Colonic mucosa (tissue), 4 donors: ENCODE results near the gene CFAP58. TPM values are rescaled to one million over a fixed set of nuclear protein-coding genes. Genes with fewer than 3 reads are reported as not detected.

Source experiments
- DNase-seq: peaks from one replicate; pipeline ENCODE4 v3.0.0-alpha.2; 2020
- H3K27ac ChIP-seq: fragments of 200-600 bp; one replicate; pipeline ENCODE4 v1.8.0; 2021
- H3K27me3 ChIP-seq: fragments of 200-600 bp; one replicate; pipeline ENCODE4 v1.8.0; 2021
- H3K36me3 ChIP-seq: fragments of 200-600 bp; one replicate; pipeline ENCODE4 v1.8.0; 2021
- H3K4me1 ChIP-seq: fragments of 200-600 bp; one replicate; pipeline ENCODE4 v1.8.0; 2021; ENCODE audit warnings: mild to moderate bottlenecking
- H3K4me3 ChIP-seq: fragments of 200-600 bp; one replicate; pipeline ENCODE4 v1.8.0; 2021
- H3K9ac ChIP-seq, 2 donors: one replicate each; pipeline ENCODE4 v1.7.0; 2013; ENCODE audit warnings: control low read depth in 2 of 2, low read depth in 2 of 2, low read length in 2 of 2
- H3K9me3 ChIP-seq: fragments of 200-600 bp; one replicate; pipeline ENCODE4 v1.8.0; 2021
- intact Hi-C: fragments of 100-400 bp; cut with DNase I; formaldehyde crosslinking; loops from one replicate; pipeline ENCODE4 v1.14.1; 2022
- total RNA-seq, 2 donors: library from RNA; stranded (reverse); fragmentation: NEBNext Ultra II Directional in 1 of 2; extraction: Animal tissue kit (Norgen Biotek cat#: 25700) in 1 of 2; gene quantifications; one replicate each; pipeline ENCODE4 v1.2.1, GENCODE V29; 2021
- TF ChIP-seq, protein P1 (sequence below): fragments of 200-600 bp; IDR thresholded peaks from one replicate; pipeline ENCODE4 v1.8.0; 2022; ENCODE audit warnings: antibody characterized with exemption, mild to moderate bottlenecking
- donor health status: healthy.
- donor health status: DM: no; HTN: no; CAD: no.
- donor health status: DM: no; HTN: no; CAD: no.

Gene CFAP58
- total RNA-seq, 2 donors from 2014 or later = 0.11 TPM; not detected in 1

DNA sequence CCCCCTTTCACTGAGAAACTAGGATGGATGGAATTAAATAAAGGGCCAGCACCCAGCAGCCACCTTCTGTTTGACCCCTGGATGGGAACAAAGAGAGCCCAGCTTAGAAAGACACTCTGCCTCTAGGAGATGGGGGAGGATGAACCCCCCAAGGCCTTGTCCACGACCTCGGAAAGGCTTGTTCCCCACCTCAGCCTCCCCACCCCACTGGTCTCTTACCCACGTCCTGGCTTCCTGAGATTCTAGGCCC is 25.1 kb upstream of the CFAP58 start:
- no peak for DNase-seq
- Histone ChIP-seq H3K27ac (peak overlapping the region; percentile 53), H3K27me3 (no peaks in the 10 kb centered on the region), H3K36me3 (no peaks in the 10 kb centered on the region), H3K4me1 (peaks cover 34% of the 10 kb centered on the region), H3K9ac (peak overlapping the region in 1 of 2 donors; percentile 29), H3K4me3 (no peak overlapping the region), H3K9me3 (no peaks in the 10 kb centered on the region)
- TF ChIP-seq, protein P1, sequence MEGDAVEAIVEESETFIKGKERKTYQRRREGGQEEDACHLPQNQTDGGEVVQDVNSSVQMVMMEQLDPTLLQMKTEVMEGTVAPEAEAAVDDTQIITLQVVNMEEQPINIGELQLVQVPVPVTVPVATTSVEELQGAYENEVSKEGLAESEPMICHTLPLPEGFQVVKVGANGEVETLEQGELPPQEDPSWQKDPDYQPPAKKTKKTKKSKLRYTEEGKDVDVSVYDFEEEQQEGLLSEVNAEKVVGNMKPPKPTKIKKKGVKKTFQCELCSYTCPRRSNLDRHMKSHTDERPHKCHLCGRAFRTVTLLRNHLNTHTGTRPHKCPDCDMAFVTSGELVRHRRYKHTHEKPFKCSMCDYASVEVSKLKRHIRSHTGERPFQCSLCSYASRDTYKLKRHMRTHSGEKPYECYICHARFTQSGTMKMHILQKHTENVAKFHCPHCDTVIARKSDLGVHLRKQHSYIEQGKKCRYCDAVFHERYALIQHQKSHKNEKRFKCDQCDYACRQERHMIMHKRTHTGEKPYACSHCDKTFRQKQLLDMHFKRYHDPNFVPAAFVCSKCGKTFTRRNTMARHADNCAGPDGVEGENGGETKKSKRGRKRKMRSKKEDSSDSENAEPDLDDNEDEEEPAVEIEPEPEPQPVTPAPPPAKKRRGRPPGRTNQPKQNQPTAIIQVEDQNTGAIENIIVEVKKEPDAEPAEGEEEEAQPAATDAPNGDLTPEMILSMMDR = no peak
- intact Hi-C loops = no loop called here

DNA sequence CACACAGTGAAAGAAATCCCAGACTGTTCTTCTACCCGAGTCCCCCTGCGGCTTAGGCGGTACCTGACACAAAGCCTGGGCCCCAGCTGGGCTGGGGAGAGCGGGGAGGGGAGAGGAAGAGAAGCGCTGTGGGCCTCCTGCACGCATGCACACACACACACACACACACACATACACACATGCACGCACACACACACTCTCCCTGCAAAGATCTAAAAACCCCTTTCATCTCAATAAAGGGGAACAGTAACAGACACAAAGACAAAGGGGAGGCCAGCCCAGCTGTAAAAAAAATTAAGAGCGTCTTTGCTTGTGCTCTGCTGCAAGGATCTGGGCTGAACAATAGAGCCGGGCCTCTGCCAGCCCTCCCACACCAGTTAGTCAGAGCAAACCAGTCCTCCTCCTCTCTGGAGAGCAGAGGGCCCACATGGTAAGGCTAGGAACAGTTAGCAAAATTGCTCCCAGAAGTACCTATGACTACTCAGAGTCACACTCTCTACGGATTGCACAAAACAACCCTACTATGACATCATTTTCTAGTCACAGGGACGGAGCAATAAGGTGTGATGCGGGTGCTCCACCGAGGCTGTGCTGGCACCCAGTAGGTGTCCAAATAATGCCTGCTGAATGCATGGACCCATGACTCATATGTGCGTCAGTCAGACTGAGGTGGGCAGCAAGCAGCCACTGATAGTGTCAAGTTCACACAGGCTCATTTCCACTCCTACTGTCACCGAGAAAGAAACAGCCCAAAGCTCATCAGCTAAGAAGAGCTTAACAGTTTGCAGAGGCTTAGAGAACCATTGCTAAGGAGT is 24.5 kb upstream of the CFAP58 start:
- H3K4me1 ChIP-seq = peaks cover 34% of the 10 kb centered on the region
- peak overlapping the region; percentile 53 for H3K27ac ChIP-seq
- no peak for DNase-seq
- intact Hi-C loops = no loop called here
- no peaks in the 10 kb centered on the region for H3K9me3 ChIP-seq
- peak overlapping the region in 1 of 2 donors; percentile 29 for H3K9ac ChIP-seq
- H3K4me3 ChIP-seq = no peak overlapping the region
- TF ChIP-seq, protein P1 = no peak
- no peaks in the 10 kb centered on the region for H3K27me3 ChIP-seq
- no peaks in the 10 kb centered on the region for H3K36me3 ChIP-seq

DNA sequence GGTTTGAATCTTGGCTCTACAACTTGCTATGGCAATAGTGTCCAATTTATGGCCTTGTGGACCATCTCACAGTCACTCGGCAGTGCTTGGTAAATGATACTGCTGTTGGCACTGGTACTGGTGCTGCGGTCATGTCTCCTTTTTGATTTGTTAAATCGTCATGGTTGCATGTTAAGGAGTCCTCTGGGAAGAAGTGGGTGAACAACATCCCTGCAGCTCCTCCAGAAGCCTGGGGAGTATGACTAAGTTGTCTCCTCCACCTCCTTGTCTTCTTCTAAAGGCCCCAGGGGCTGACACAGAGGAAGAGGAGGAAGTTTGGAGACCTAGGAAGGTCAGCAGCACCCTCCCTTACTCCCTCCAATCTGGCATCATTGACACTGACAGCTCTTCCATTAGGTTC is 23.9 kb upstream of the CFAP58 start:
- Histone ChIP-seq H3K36me3 (no peaks in the 10 kb centered on the region), H3K9me3 (no peaks in the 10 kb centered on the region), H3K4me1 (peaks cover 34% of the 10 kb centered on the region), H3K27me3 (no peaks in the 10 kb centered on the region), H3K9ac (peak overlapping the region in 1 of 2 donors; percentile 69), H3K4me3 (no peak overlapping the region), H3K27ac (peak overlapping the region; percentile 53)
- no peak for DNase-seq
- TF ChIP-seq, protein P1 = no peak
- intact Hi-C loops = no loop called here

DNA sequence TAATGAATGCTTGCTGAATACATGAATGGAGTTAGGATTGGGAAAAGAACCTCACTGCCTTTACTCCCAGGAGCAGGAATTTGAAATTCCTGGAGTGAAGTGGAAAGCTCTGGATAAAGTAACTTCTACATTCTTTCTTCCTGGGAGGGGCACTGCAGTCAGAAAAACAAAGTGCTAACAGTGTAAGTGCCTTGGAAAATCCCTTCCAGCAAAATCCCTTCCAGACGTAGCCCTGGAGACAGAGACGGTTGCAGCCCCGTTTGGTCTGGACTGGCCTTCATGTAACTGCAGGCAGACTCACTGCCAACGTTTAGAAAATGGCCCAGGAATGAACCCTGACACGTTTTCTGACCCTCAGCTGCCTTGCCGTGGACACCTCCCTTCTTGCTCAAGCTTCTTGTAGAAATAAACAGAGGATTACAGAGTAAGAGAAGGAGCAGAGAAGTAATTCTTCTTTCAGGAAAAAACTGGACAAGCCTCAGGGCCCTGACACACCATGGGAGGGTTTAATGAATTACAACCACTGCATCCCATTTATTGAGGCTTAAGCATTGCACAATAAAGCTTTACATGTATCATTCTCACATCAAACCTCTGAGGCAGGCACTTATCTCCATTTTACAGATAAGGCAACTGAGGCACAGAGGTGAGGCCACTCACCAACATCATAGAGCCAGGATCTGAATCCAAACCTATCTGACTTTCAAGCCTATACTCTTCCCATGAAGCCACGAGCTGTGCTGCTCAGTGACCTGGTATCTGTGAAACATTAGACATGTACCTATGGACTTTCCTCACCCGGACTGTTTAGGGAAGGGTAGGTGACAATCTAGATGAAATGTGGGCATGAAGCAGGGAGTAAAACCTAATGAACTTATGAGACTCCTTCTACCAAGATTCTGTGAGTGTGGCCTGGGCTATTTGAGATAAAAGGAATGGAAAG is 23.2 kb upstream of the CFAP58 start:
- Histone ChIP-seq H3K27me3 (no peaks in the 10 kb centered on the region), H3K4me3 (no peak overlapping the region), H3K9ac (peak overlapping the region in 1 of 2 donors; percentile 69), H3K27ac (peak overlapping the region; percentile 53), H3K9me3 (no peaks in the 10 kb centered on the region), H3K36me3 (no peaks in the 10 kb centered on the region), H3K4me1 (peaks cover 34% of the 10 kb centered on the region)
- no peak for DNase-seq
- TF ChIP-seq, protein P1 = no peak
- intact Hi-C loops = no loop called here

DNA sequence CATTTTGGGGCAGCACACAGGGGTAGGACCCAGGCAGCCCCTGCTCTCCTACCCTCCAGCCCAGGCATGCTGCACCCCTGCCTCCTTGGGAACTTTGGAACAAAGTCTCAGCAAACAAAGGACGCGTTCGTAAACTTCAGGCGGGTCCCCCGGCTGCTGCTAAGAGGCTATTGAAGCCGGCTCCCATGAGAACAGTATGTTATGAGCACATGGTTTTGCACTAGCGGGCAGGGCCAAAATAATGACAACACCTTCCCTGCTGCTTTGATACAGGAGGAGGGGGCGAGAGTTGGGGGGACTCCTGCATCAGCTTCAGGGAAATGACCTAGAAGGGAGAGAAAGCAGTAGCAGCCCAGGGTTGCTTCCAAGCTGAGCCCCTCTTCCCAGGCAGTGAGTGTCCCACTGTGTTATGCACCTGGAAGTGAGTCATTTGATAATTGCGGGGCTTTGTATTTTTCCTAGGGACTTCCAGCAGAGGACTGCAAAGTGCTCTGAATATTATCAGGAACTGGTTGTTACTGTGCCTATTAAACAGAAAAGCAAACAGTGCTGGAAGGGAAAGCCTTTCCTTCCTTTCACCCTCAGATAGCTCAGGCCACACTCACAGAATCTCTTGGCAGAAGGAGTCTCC is 22.3 kb upstream of the CFAP58 start:
- intact Hi-C loops = no loop called here
- H3K4me1 ChIP-seq = peaks cover 34% of the 10 kb centered on the region
- no peak for DNase-seq
- H3K9ac ChIP-seq = peak overlapping the region in 1 of 2 donors; percentile 69
- H3K27ac ChIP-seq = peak overlapping the region; percentile 53
- H3K4me3 ChIP-seq = no peak overlapping the region
- no peaks in the 10 kb centered on the region for H3K36me3 ChIP-seq
- H3K9me3 ChIP-seq = no peaks in the 10 kb centered on the region
- TF ChIP-seq, protein P1 = no peak
- no peaks in the 10 kb centered on the region for H3K27me3 ChIP-seq
